Amygdala (tissue), 56 donors: ENCODE measurements around the gene IRF2.

Source experiments
- DNase-seq, 56 donors: peaks; one replicate each; lab custom pipeline; 2025; lab: John Stamatoyannopoulos, UW

IRF2 gene

GRCh38 chr4:184453365-184454160 is 20.8 kb downstream of the IRF2 start:
- peak in 2 of 56 donors; percentile 6 to 20 for DNase-seq

- no peak for DNase-seq
Measured at GRCh38 chr4:184452740-184453139, 21.6 kb downstream of the IRF2 start.

- no peak for DNase-seq
Measured at GRCh38 chr4:184451726-184452125, 22.6 kb downstream of the IRF2 start.

DNA sequence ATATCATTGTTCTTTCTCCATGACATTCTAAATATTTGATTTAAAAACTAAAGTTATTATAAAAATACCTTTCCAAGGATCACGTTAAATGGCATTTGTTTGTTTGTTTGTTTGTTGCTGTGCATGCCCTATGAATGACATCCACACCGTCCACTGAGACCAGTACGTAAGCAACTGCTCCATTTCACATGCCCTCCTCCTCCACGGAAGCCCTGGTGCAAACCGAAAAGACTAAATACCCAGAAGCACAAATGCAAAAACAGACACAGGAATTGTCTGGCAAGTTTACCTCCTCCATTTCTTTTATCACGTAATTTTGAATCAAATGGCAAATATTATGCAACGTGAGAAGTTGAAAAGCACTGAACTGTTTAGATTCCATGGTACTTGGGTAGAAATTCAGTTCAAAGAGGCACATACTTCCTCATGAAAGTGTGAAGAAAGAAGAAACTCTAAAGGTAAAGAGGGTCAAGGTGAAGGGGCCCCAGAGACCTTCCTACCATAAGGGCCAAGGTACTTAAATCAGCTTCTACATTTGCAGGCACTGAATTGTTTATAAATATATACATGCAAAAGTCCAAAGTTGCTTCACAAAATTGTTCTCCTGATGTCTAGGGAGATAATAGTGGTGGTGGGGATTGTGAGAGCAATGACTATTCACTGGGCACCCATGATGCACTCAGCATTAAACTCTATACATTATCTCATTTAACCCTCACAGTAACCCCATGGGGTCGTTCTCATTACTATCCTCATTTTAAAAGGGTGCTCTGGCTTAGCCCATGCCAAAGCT is 23.4 kb downstream of the IRF2 start:
- DNase-seq: no peak

GRCh38 chr4:184450045-184450444 is 24.3 kb downstream of the IRF2 start:
- no peak for DNase-seq

DNA sequence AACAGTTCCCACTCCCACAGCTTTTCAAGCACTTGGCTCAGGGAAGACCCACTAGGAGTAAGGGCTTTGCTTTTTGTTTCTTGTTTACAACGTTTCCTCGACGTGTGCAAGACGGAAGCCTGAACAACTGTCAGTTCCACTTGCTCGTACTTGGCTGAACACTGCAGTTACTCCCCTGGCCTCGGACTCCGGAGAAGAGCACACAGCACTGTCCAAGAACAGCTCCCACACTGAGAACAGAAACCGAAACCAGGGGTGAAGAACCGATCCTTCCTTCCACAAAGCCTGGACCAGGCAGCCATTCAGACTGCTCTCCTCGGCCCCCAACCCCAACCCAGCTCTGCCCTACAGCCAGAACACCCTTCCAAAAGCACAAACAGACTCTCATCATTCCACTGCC is 25.5 kb downstream of the IRF2 start:
- DNase-seq: peak in 31 of 56 donors; percentile 13 to 68 (median 36)

GRCh38 chr4:184448141-184448540 is 26.2 kb downstream of the IRF2 start:
- no peak for DNase-seq

DNA sequence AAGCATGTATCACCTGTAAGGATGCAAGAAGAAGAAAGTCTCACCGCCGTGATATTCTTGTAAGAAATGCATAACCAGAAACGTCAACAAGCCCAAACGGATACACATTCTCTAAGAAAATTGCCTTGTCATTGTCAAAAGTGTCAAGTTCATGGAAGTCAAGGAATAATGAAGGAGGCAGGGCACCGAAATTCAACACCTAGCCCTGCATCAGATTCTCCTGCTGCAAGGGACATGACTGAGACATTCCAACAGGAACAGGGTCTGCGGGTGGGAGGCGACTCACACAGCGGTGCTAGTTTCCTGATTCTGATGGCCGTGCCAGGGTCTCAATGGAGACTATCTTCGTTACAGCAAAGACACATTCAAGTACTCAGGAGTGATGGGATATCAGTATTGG is 26.7 kb downstream of the IRF2 start:
- no peak for DNase-seq

DNA sequence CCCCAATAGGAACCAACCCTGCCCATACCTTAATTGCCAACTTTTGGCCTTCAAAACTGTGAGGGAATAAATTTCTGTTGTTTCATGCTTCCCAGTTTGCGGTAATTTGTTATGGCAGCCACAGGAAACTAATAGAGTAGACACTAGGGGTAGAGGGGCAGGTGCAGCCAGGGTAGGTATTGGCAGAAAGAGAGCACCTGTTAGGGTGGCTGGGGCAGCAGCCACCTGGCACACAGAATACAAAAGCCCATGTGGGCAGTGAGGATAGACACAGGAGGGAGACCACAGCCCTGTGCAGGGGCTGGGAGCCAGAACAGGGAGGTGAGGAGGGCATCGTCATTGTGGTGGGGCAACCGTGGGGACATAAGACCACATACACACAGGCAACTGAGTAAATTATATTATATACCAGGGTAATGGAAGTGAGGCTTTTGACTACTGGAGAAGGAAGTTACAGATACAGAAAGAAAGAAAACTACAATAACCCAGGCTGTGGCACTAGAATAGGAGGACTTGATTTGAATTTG is 28.2 kb downstream of the IRF2 start:
- no peak for DNase-seq

DNA sequence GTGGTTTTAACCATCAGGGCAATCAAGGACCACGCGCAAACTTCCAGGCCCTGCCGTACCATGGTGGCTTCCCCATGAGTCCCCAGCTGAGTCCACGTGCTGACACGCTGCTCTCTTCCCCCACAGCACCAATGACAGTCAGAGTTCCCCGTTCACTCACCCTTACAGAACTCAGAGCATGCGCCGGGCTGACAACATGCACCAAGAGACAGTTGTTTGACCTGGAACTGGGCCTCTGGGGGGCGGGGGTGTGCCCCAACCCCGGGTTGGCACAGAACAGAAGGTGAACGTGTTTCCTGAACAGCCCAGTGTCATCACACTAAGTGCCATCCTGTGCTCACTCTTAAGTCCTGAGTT is 29.4 kb downstream of the IRF2 start:
- DNase-seq: peak in 12 of 56 donors; percentile 6 to 33 (median 20)

GRCh38 chr4:184444215-184444952 is 30.0 kb downstream of the IRF2 start:
- DNase-seq: no peak

- DNase-seq: no peak
Measured at GRCh38 chr4:184443318-184443717, 31.0 kb downstream of the IRF2 start.

DNA sequence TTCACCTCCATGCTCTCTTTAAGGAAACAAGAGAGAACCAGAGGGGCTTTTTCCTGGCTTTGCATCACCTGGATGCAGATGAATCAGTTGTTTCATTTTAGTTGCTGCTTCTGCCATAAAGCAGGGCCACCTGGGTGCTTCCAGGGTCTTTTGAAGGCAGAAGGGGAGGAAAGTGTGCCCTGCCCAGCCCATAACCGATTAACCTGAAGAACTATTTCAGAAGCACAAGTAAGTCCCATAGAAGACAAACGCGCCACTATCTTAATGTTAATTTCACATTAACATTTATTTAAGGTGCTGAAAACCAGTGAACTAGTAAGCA is 32.1 kb downstream of the IRF2 start:
- no peak for DNase-seq

GRCh38 chr4:184441461-184442313 is 32.7 kb downstream of the IRF2 start:
- peak in 30 of 56 donors; percentile 10 to 70 (median 36) for DNase-seq

GRCh38 chr4:184440595-184441358 is 33.6 kb downstream of the IRF2 start:
- no peak for DNase-seq

GRCh38 chr4:184439856-184440594 is 34.3 kb downstream of the IRF2 start:
- DNase-seq: peak in 9 of 56 donors; percentile 9 to 36 (median 18)

DNA sequence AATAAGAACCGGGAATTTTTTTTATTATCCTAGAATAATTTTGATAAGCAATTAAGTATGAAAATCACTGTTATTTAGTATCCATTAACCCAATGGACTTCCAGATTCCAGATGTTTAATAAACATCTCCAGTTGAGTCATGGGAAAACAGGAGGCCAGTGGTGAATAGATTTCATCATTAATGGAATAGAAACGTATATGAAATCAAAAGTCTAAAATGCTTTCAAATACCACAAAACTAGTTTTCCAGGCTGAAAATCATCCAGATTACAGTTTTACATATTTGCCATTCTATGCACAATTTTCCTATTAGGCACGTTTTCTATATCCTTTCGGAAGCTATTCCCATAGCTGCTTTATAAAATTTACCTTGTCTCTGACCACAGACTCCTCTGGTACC is 35.0 kb downstream of the IRF2 start:
- no peak for DNase-seq

GRCh38 chr4:184438375-184438774 is 36.0 kb downstream of the IRF2 start:
- no peak for DNase-seq
